Measurements from ENCODE around the gene TOM1L2. TPM values are rescaled to one million over a fixed set of nuclear protein-coding genes. Genes with fewer than 3 reads are reported as not detected.

TOM1L2 gene
- total RNA-seq, 1 donor from 2014 or later = 18.3 TPM

DNA sequence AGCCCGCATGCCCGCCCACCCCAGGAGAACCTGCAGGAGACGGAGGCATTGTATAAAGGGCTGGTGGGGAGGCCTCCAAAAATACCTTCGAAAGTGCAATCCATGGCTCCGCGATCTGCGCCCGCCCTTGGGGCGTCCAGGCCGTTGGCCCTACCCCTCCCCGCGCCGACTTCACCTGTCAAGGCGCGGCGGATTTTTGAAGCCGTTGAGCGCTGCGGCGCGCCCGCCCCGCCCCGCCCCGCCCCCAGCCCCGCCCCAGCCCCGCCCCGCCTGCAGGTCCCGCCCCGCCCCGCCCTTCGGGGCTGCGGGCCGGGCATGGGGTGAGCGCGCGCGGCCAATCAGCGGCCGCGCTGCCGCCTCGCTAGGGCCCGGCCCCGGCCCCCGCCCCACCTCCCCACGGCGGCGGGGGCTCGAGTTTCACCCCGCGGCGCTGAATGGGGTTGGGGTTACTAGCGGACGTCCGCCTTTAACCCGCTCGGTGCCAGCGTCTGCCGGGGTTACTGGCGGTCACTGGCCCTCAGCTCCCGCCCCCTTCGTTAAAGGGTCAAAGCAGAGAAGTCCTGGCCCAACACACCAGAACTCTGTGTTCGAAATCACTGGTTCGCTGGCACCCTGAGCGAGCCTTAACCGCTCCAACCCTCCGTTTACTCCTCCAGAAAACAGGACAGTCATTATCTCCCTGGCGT lies 148.6 kb downstream of the TOM1L2 start:
- peak; percentile 71 for DNase-seq
- TF ChIP-seq CTCF (IDR thresholded peaks at IDR 0.05) = no peak
- peaks cover 62% of the 10 kb centered on the region for H3K4me1 Mint-ChIP-seq
- H3K27ac Mint-ChIP-seq = peak overlapping the region; percentile 30
- H3K36me3 Mint-ChIP-seq (ENCODE audit: low read depth) = peaks cover 14% of the 10 kb centered on the region
- H3K27me3 Mint-ChIP-seq = no peaks in the 10 kb centered on the region
- CTCF ChIA-PET = no interaction called here
- peak overlapping the region; percentile 78 for H3K4me3 Mint-ChIP-seq
- intact Hi-C loops (cut with micrococcal nuclease) = loop anchor here (1.0 to 10.0 kb wide), 6 partner anchors 11 to 961 kb away; partner anchors contain the start of genes DRC3, MPRIP, TOM1L2 and TVP23B
- no peaks in the 10 kb centered on the region for H3K9me3 Mint-ChIP-seq
- peak; percentile 88 for ATAC-seq (ENCODE audit: low read depth)
- POLR2A ChIA-PET = interaction anchor here (1.2 to 6.1 kb wide), 2 partner anchors 11 to 141 kb away, joined by 3 to 48 read pairs; partner anchors contain the start of gene SREBF1

DNA sequence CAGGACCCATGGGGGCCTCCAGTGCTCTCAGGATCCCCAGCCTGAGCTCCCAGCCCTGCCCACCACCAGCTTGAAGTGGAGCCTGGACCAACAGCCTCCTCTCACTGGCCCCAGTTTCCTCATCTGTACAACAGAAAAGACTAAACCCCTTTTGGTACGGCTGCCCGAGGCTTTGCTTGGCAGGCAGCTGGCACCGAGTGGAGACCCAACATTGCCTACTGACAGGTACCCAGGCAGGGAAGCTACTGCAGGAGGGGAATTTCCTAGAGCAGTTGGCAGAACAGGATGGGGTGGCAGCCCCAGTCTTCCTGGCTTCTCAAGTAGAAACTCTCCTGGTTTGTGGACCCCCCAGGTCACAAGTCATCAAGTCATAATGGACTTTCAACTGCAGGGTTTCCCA lies 149.6 kb downstream of the TOM1L2 start:
- H3K4me1 Mint-ChIP-seq = peaks cover 57% of the 10 kb centered on the region
- H3K9me3 Mint-ChIP-seq = no peaks in the 10 kb centered on the region
- intact Hi-C loops (cut with micrococcal nuclease) = loop anchor here (1.0 to 10.0 kb wide), 6 partner anchors 12 to 962 kb away; partner anchors contain the start of genes DRC3, MPRIP, TOM1L2 and TVP23B
- ATAC-seq (ENCODE audit: low read depth) (no peak), DNase-seq (no peak)
- ChIA-PET CTCF (no interaction called here), POLR2A (interaction anchor here (1.2 to 6.1 kb wide), 2 partner anchors 12 to 140 kb away, joined by 4 to 48 read pairs; partner anchors contain the start of gene SREBF1)
- H3K27ac Mint-ChIP-seq = no peak overlapping the region
- H3K36me3 Mint-ChIP-seq (ENCODE audit: low read depth) = peaks cover 21% of the 10 kb centered on the region
- H3K4me3 Mint-ChIP-seq = no peak overlapping the region
- TF ChIP-seq CTCF (IDR thresholded peaks at IDR 0.05) = no peak
- H3K27me3 Mint-ChIP-seq = no peaks in the 10 kb centered on the region

GRCh38 chr17:17822189-17822588 lies 150.0 kb downstream of the TOM1L2 start:
- Mint-ChIP-seq H3K36me3 (ENCODE audit: low read depth) (peaks cover 23% of the 10 kb centered on the region), H3K4me3 (no peak overlapping the region), H3K4me1 (peaks cover 57% of the 10 kb centered on the region), H3K9me3 (no peaks in the 10 kb centered on the region), H3K27ac (no peak overlapping the region), H3K27me3 (no peaks in the 10 kb centered on the region)
- no peak for DNase-seq
- ChIA-PET POLR2A (interaction anchor here (1.2 to 6.1 kb wide), 2 partner anchors 13 to 140 kb away, joined by 4 to 48 read pairs; partner anchors contain the start of gene SREBF1), CTCF (interaction anchor here (0.7 kb wide), 1 partner anchor 8 kb away, joined by 3 read pairs; no protein-coding TSS in a partner anchor)
- TF ChIP-seq CTCF (IDR thresholded peaks at IDR 0.05) = no peak
- no peak for ATAC-seq (ENCODE audit: low read depth)
- intact Hi-C loops (cut with micrococcal nuclease) = loop anchor here (5.0 to 10.0 kb wide), 3 partner anchors 150 to 963 kb away; partner anchors contain the start of genes DRC3, MPRIP, TOM1L2 and TVP23B

DNA sequence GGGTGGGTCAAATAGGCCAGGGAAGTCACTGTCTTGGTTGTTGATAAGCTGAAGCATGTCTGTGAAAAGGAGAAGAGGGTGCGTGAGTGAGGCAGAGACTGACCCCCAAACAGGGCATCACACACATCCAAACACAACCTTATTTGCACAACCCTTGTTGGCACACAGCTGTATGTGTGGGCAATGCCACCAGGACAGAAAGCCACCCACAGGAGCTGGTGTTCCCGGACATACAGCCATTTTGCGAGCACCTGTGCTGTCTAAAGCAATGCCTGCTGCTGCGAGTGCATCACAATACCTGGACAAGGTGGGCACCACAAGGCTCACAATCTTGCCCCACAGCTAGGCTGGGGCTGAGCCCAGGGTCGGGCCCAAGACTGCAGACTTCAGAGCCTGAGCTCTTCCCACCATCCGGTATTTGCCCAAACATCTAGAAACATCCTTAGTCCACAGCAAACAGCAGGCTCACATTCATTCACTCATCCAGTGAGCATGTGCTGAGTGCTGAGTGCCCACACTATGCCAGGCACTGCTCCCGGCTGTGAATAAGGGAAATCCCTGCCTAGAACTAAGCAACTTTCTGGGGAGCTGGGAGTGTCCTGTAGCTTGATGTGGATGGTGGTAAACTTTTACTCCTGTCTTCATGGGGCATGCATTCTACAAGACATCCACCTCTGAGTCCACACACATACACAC lies 151.6 kb downstream of the TOM1L2 start:
- no peak overlapping the region for H3K27ac Mint-ChIP-seq
- no peaks in the 10 kb centered on the region for H3K9me3 Mint-ChIP-seq
- ATAC-seq (ENCODE audit: low read depth) = no peak
- ChIA-PET CTCF (interaction anchor here (0.6 to 2.3 kb wide), 3 partner anchors 9 to 138 kb away, joined by 3 to 6 read pairs (median 3); no protein-coding TSS in a partner anchor), POLR2A (interaction anchor here (1.0 to 2.0 kb wide), 4 partner anchors 13 to 138 kb away, joined by 4 to 10 read pairs (median 6); partner anchors contain the start of gene SREBF1)
- intact Hi-C loops (cut with micrococcal nuclease) = loop anchor here (5.0 to 10.0 kb wide), 3 partner anchors 152 to 964 kb away; partner anchors contain the start of genes DRC3, MPRIP, TOM1L2 and TVP23B
- DNase-seq = no peak
- peaks cover 44% of the 10 kb centered on the region for H3K4me1 Mint-ChIP-seq
- TF ChIP-seq CTCF (IDR thresholded peaks at IDR 0.05) = no peak
- H3K4me3 Mint-ChIP-seq = no peak overlapping the region
- peaks cover 36% of the 10 kb centered on the region for H3K36me3 Mint-ChIP-seq (ENCODE audit: low read depth)
- H3K27me3 Mint-ChIP-seq = no peaks in the 10 kb centered on the region

All from activated B cell treated with CpG ODN at 0.5 μM for 24 hours (primary cell).